ENCODE data around the gene SPOCK2. TPM values are rescaled to one million over a fixed set of nuclear protein-coding genes. Genes with fewer than 3 reads are reported as not detected.
"Not testable (repeated sequence)": the region's sequence is repeated elsewhere in the genome, so short reads cannot be mapped to it uniquely, and the experiment has no call there.

Gene SPOCK2
- total RNA-seq, 1 experiment from 2014 or later = 0.32 TPM

DNA sequence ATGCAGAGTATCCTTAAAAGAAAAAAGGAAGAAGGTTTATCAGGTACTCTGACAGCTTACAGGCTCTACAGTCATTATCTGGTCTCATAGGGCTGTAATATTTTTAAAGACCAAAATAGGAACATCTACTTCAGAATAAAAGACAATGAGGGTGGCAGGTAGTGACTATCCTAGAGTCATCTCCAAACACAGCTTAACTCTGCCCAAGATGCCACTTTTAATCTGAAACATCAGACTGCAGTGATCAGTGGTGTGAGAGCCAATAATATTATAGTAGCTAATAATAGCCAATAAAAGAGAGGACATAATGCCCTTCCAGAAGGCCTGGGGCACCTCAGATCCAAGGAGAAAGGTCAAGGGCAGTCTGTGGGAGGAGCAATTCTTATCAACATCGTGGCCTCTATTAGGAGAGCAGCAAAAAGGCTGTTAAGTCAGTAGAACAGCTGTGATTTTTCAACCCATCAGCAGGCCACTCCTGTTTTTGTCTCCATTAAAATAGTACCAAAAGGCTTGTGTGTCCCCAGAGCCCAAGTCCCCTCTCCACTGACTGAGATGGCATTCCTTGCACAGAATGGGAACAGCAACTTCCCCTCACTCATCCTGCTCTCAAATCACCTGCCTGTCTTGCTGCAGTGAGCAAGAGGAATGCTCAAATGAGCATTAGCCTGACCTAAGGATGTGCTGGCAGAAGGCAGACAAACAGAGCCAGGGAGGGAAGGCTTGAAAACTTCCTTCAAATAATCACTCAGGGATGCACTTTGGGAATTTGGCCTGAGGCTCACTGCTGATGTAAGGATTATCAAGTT is 20.7 kb upstream of the SPOCK2 start:
- Histone ChIP-seq H3K9me3 (ENCODE audit: low read depth, low read length, poor library complexity, severe bottlenecking) (no peaks in the 10 kb centered on the region), H3K27ac (ENCODE audit: low read depth, low read length, poor library complexity, severe bottlenecking) (no peak overlapping the region), H3K27me3 (replicated peaks; ENCODE audit: insufficient read depth, low read depth, low read length, poor library complexity) (no peaks in the 10 kb centered on the region), H3K4me3 (ENCODE audit: low read depth, low read length, poor library complexity, severe bottlenecking) (no peak overlapping the region), H3K36me3 (ENCODE audit: insufficient read depth, low read length, poor library complexity, severe bottlenecking) (no peaks in the 10 kb centered on the region), H3K4me1 (ENCODE audit: insufficient read depth, low read length, poor library complexity, severe bottlenecking) (peaks cover 5% of the 10 kb centered on the region)
- BruUV-seq (replicated peaks) = no TSS peak
- TF ChIP-seq, protein P1, sequence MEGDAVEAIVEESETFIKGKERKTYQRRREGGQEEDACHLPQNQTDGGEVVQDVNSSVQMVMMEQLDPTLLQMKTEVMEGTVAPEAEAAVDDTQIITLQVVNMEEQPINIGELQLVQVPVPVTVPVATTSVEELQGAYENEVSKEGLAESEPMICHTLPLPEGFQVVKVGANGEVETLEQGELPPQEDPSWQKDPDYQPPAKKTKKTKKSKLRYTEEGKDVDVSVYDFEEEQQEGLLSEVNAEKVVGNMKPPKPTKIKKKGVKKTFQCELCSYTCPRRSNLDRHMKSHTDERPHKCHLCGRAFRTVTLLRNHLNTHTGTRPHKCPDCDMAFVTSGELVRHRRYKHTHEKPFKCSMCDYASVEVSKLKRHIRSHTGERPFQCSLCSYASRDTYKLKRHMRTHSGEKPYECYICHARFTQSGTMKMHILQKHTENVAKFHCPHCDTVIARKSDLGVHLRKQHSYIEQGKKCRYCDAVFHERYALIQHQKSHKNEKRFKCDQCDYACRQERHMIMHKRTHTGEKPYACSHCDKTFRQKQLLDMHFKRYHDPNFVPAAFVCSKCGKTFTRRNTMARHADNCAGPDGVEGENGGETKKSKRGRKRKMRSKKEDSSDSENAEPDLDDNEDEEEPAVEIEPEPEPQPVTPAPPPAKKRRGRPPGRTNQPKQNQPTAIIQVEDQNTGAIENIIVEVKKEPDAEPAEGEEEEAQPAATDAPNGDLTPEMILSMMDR (conservative IDR thresholded peaks at IDR 0.05; ENCODE audit: low read depth, low read length) = no peak
- TF ChIP-seq EZH2 (IDR thresholded peaks at IDR 0.05; ENCODE audit: borderline replicate concordance, low read depth, low read length, poor library complexity, severe bottlenecking) = no peak
- ChIA-PET CTCF (interaction anchor here (0.5 kb wide), 1 partner anchor 154 kb away, joined by 3 read pairs; no protein-coding TSS in a partner anchor), POLR2A (ENCODE audit: low non-redundant PET) (no interaction called here)
- intact Hi-C loops (cut with micrococcal nuclease; ENCODE audit: unreplicated experiment) = no loop called here
- DNase-seq (ENCODE audit: low spot score) = no peak

- intact Hi-C loops (cut with micrococcal nuclease; ENCODE audit: unreplicated experiment); H3K27ac ChIP-seq (ENCODE audit: low read depth, low read length, poor library complexity, severe bottlenecking); H3K4me3 ChIP-seq (ENCODE audit: low read depth, low read length, poor library complexity, severe bottlenecking); H3K36me3 ChIP-seq (ENCODE audit: insufficient read depth, low read length, poor library complexity, severe bottlenecking); H3K9me3 ChIP-seq (ENCODE audit: low read depth, low read length, poor library complexity, severe bottlenecking); CTCF ChIA-PET; DNase-seq (ENCODE audit: low spot score); H3K4me1 ChIP-seq (ENCODE audit: insufficient read depth, low read length, poor library complexity, severe bottlenecking); POLR2A ChIA-PET (ENCODE audit: low non-redundant PET); H3K27me3 ChIP-seq (replicated peaks; ENCODE audit: insufficient read depth, low read depth, low read length, poor library complexity); BruUV-seq (replicated peaks): not testable (repeated sequence)
Measured at GRCh38 chr10:72108004-72108370, 19.6 kb upstream of the SPOCK2 start.

GRCh38 chr10:72107325-72108003 is 19.1 kb upstream of the SPOCK2 start:
- intact Hi-C loops (cut with micrococcal nuclease; ENCODE audit: unreplicated experiment) = no loop called here
- no peak for DNase-seq (ENCODE audit: low spot score)
- no TSS peak for BruUV-seq (replicated peaks)
- Histone ChIP-seq H3K27ac (ENCODE audit: low read depth, low read length, poor library complexity, severe bottlenecking) (no peak overlapping the region), H3K27me3 (replicated peaks; ENCODE audit: insufficient read depth, low read depth, low read length, poor library complexity) (no peaks in the 10 kb centered on the region), H3K4me1 (ENCODE audit: insufficient read depth, low read length, poor library complexity, severe bottlenecking) (peaks cover 5% of the 10 kb centered on the region), H3K9me3 (ENCODE audit: low read depth, low read length, poor library complexity, severe bottlenecking) (no peaks in the 10 kb centered on the region), H3K4me3 (ENCODE audit: low read depth, low read length, poor library complexity, severe bottlenecking) (no peak overlapping the region), H3K36me3 (ENCODE audit: insufficient read depth, low read length, poor library complexity, severe bottlenecking) (no peaks in the 10 kb centered on the region)
- TF ChIP-seq EZH2 (IDR thresholded peaks at IDR 0.05; ENCODE audit: borderline replicate concordance, low read depth, low read length, poor library complexity, severe bottlenecking) = no peak
- TF ChIP-seq, protein P1 (conservative IDR thresholded peaks at IDR 0.05; ENCODE audit: low read depth, low read length) = no peak
- CTCF ChIA-PET = no interaction called here
- POLR2A ChIA-PET (ENCODE audit: low non-redundant PET) = no interaction called here
